SH-SY5Y (cell line): ENCODE results near the gene TFEB.
A peak's percentile ranks its signal among the peaks of the same experiment; 100 is the strongest.

Experiments
- GATA2 ChIP-seq: IDR thresholded peaks from 2 replicates; pipeline ENCODE4 v1.6.1; 2011; ENCODE audit warnings: mild to moderate bottlenecking, low read depth, low read length
- GATA3 ChIP-seq: IDR thresholded peaks from 2 replicates; pipeline ENCODE4 v1.6.1; 2011; ENCODE audit warnings: low read depth, mild to moderate bottlenecking, low read length, moderate library complexity

The TFEB gene

GRCh38 chr6:41771058-41771983 lies 35.9 kb upstream of the TFEB start:
- TF ChIP-seq GATA3 = no peak
- no peak for TF ChIP-seq GATA2

GRCh38 chr6:41770381-41771057 lies 35.1 kb upstream of the TFEB start:
- TF ChIP-seq GATA3 = no peak
- no peak for TF ChIP-seq GATA2

DNA sequence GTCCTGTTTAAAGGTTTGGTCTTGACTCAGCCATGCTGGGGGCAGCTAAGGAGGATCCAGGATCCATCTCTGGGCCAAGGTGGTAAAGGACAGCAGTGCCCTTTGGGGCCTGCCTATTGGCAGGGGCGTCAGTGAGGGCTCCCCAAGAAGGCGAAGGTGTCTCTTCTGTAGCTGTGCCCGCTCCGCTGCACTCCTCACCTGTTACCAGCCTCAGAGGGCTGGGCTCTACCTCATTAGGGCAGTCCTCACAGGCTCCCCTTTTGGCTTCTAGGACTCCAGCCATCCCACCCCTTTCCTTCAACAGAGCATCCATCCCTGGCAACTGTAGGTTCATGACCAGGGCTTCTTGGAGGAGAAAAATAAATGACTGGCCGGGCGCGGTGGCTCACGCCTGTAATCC lies 34.0 kb upstream of the TFEB start:
- no peak for TF ChIP-seq GATA3
- no peak for TF ChIP-seq GATA2

- no peak for TF ChIP-seq GATA2
- no peak for TF ChIP-seq GATA3
Measured at GRCh38 chr6:41768545-41769308, 33.3 kb upstream of the TFEB start.

- TF ChIP-seq GATA3 = no peak; the same call in 1 of the 2 replicates
- peak; percentile 88 for TF ChIP-seq GATA2
Measured at GRCh38 chr6:41767112-41767833, 31.9 kb upstream of the TFEB start.

- TF ChIP-seq GATA2 = no peak
- TF ChIP-seq GATA3 = no peak
Measured at GRCh38 chr6:41763470-41763869, 28.1 kb upstream of the TFEB start.

DNA sequence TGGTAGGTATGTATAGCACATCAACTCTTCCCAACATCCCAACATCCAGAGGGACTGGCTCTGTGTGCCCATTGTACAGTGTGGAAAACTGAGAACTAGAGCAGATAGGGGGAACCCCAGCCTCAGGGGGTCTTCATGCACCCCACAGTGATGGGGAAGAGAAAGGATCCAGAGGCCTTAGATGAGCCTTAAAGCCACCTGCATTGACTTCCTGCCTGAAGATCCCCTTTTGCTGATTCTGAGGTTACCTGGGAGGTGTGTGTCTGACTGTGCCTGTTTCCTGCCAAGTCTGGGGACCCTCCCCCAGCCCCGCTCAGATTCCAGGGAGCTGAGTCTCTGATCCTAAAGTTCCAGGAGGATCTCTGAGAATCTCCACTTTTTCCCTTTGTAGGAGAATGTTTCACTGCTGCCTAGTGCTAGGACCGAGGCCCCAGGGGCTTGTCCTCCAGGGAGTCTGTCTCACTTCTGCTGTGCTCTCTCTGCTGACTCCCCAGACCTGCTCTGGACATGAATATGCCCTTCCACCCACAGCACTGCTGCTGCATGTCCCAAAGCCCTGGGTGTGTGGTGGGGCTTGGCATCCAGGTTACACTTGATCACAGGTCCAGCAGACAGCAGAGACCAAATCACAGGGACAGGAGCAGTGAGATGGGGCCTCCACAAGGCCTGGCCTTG lies 24.6 kb upstream of the TFEB start:
- TF ChIP-seq GATA2 (no peak), GATA3 (no peak)

GRCh38 chr6:41759106-41759904 lies 23.9 kb upstream of the TFEB start:
- no peak for TF ChIP-seq GATA2
- no peak for TF ChIP-seq GATA3

GRCh38 chr6:41758641-41759035 lies 23.2 kb upstream of the TFEB start:
- TF ChIP-seq GATA3 = no peak
- TF ChIP-seq GATA2 = no peak

DNA sequence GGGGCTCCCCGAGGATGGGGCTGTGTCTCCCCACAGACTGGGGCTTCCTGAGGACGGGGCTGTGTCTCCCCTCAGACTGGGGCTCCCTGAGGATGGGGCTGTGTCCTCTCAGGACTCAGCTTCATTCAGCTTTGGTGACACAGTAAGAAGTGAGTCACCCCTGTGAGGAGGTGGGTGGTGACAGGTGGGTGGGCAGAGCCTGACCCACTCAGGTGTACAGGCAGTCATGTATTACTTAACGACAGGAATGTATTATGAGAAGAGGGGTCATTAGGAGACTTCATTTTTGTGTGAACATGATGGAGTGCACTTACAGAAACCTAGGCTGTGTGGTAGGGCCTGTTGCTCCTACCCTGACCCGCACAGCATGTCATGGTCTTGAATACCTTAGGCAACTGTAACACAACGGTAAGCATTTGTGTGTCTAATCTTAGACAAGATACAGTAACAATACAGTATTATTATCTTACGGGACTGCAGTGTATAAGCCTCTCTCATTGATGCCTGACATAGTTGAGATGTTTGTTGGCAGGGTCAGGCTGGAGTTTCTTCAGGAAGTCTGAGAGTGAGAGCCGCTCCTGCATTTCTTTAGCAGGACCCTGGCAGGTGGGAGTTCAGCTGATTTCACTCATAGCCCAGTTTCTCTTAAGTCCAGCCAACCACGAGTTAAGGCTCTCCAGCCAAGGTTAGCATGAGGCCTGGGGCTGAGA lies 22.7 kb upstream of the TFEB start:
- TF ChIP-seq GATA3 (no peak), GATA2 (no peak)

GRCh38 chr6:41757271-41757670 lies 21.9 kb upstream of the TFEB start:
- TF ChIP-seq GATA2 = no peak
- TF ChIP-seq GATA3 = no peak

DNA sequence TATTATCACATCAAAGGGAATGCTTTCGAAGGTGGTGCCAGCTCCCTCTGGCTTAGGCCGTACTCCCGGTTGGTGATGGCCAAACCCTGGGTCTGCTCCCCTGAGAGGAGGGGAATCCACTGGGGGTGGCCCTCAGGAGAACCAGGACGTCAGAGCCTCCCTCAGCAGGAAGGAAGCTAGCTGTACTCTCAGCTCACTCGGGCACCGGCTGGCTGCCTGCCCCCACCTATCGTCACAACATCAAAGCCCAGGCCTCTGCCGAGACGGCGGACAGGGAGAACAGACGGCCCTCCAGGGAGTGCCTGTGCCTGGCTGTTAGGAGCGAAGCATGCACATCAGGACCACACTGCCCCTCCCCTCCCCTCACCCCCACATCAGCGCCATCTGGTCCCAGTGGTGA lies 20.9 kb upstream of the TFEB start:
- TF ChIP-seq GATA2 (no peak), GATA3 (no peak)

DNA sequence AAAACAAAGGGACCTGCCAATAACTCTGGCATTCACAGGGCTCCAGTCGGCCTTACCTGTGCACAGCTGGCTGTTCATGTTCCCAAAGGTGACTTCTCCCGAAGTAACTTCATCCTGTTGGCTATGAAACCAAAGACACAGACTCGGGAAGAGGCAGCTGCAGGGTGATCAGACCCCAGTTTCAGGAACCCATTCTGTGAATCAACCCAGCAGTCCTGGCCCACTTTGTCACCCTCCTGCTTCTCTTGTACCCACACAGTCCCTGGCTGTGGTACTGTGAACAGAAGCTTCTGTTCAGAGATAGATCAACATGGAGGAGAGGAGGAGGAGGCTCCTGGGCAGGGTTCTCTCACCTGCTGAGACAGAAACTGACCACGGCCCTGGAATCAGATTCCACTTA lies 20.5 kb upstream of the TFEB start:
- no peak for TF ChIP-seq GATA3
- TF ChIP-seq GATA2 = no peak
